Endothelial cell (in vitro differentiated cells): Measurements from ENCODE around the gene TSPO2. TPM values are rescaled to one million over a fixed set of nuclear protein-coding genes. Genes with fewer than 3 reads are reported as not detected.

ENCODE experiments used
- DNase-seq: peaks from one replicate; pipeline ENCODE4 v3.0.0; 2021; ENCODE audit warnings: low spot score
- H3K27ac Mint-ChIP-seq: one replicate; pipeline ENCODE4 v1.8.0; 2021; ENCODE audit warnings: mixed read lengths, inconsistent platforms; ENCODE audit not compliant: unreplicated experiment
- H3K27me3 Mint-ChIP-seq: one replicate; pipeline ENCODE4 v1.8.0; 2021; ENCODE audit warnings: mild to moderate bottlenecking, moderate library complexity, mixed read lengths, inconsistent platforms; ENCODE audit not compliant: unreplicated experiment
- H3K36me3 Mint-ChIP-seq: one replicate; pipeline ENCODE4 v1.8.0; 2021; ENCODE audit warnings: mild to moderate bottlenecking, low read depth, mixed read lengths, inconsistent platforms; ENCODE audit not compliant: unreplicated experiment
- H3K4me1 Mint-ChIP-seq: one replicate; pipeline ENCODE4 v1.8.0; 2021; ENCODE audit warnings: mild to moderate bottlenecking, mixed read lengths, inconsistent platforms; ENCODE audit not compliant: unreplicated experiment
- H3K4me3 Mint-ChIP-seq: one replicate; pipeline ENCODE4 v1.8.0; 2021; ENCODE audit warnings: mild to moderate bottlenecking, mixed read lengths, inconsistent platforms; ENCODE audit not compliant: unreplicated experiment
- H3K9me3 Mint-ChIP-seq: one replicate; pipeline ENCODE4 v1.8.0; 2021; ENCODE audit warnings: mixed read lengths, inconsistent platforms; ENCODE audit not compliant: unreplicated experiment
- CTCF ChIP-seq: fragments of 200-600 bp; sonication (generic); IDR thresholded peaks from one replicate; pipeline ENCODE4 v1.5.0; 2021; ENCODE audit warnings: antibody characterized with exemption; ENCODE audit not compliant: unreplicated experiment
- total RNA-seq: library from RNA; stranded (reverse); fragmentation: NEBNext Ultra II Directional; extraction: Animal tissue kit (Norgen Biotek cat#: 25700); gene quantifications from one replicate; pipeline ENCODE4 v1.2.1, GENCODE V29; 2021; ENCODE audit not compliant: unreplicated experiment

The TSPO2 gene
- total RNA-seq, 1 donor from 2014 or later = not detected

- no peak for DNase-seq
- peaks cover 17% of the 10 kb centered on the region for H3K4me1 Mint-ChIP-seq
- H3K9me3 Mint-ChIP-seq = no peaks in the 10 kb centered on the region
- H3K27ac Mint-ChIP-seq = peak overlapping the region; percentile 57
- peaks cover 8% of the 10 kb centered on the region for H3K27me3 Mint-ChIP-seq
- no peaks in the 10 kb centered on the region for H3K36me3 Mint-ChIP-seq
- H3K4me3 Mint-ChIP-seq = peak overlapping the region; percentile 0
- TF ChIP-seq CTCF = no peak
Observed at GRCh38 chr6:41051873-41052272, 9.6 kb downstream of the TSPO2 start.

- H3K9me3 Mint-ChIP-seq = no peaks in the 10 kb centered on the region
- H3K4me1 Mint-ChIP-seq = peaks cover 17% of the 10 kb centered on the region
- peaks cover 6% of the 10 kb centered on the region for H3K27me3 Mint-ChIP-seq
- H3K27ac Mint-ChIP-seq = peak within 1 kb of the TSS; percentile 57
- no peak for DNase-seq
- TF ChIP-seq CTCF = no peak
- H3K4me3 Mint-ChIP-seq = peak within 1 kb of the TSS; percentile 0
- no peaks in the 10 kb centered on the region for H3K36me3 Mint-ChIP-seq
Observed at GRCh38 chr6:41053041-41053440, 10.8 kb downstream of the TSPO2 start, which contains the start of gene APOBEC2. APOBEC2 (plus strand) TSS chr6:41053202; CDS start chr6:41053348, 146 bp downstream.

- Mint-ChIP-seq H3K27ac (no peak overlapping the region), H3K27me3 (peaks cover 6% of the 10 kb centered on the region), H3K4me3 (no peak overlapping the region), H3K9me3 (no peaks in the 10 kb centered on the region), H3K4me1 (peaks cover 17% of the 10 kb centered on the region), H3K36me3 (no peaks in the 10 kb centered on the region)
- no peak for TF ChIP-seq CTCF
- DNase-seq = no peak
Observed at GRCh38 chr6:41054511-41054910, 12.2 kb downstream of the TSPO2 start.

GRCh38 chr6:41055149-41055548 is 12.9 kb downstream of the TSPO2 start:
- H3K36me3 Mint-ChIP-seq = no peaks in the 10 kb centered on the region
- no peak for DNase-seq
- H3K9me3 Mint-ChIP-seq = no peaks in the 10 kb centered on the region

More at GRCh38 chr6:41055149-41055548, 12.9 kb downstream of the TSPO2 start:
- H3K27ac Mint-ChIP-seq = no peak overlapping the region
- H3K27me3 Mint-ChIP-seq = peaks cover 6% of the 10 kb centered on the region
- no peak overlapping the region for H3K4me3 Mint-ChIP-seq
- TF ChIP-seq CTCF = no peak
- H3K4me1 Mint-ChIP-seq = peaks cover 17% of the 10 kb centered on the region
